ENCODE results near the gene E2F4.

E2F4 gene

DNA sequence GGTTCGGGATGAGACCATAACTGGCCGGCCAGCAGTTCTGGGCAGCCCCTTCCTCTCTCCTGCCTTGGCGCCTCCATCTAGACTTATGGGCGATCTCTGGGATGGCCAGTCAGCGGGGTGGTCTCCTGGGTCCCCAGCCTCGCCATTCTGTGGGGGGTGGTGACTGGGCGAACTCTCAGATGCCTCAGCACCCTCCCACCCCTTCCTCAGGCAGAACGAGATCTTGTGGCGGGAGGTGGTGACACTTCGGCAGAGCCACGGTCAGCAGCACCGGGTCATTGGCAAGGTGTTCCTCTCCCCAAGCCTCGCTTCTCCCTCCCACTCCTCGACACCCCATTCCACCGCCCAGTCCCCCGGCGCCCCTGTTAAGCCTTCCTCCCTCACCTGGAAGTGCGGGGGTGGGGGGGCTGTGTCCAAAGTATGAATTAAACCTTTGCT is 25.8 kb upstream of the E2F4 start:
- Histone ChIP-seq H3K79me2 (ENCODE audit: low read length) (peaks cover under 1% of the 10 kb centered on the region; the same call in 1 of the 2 replicates), H3F3A (ENCODE audit: insufficient read depth, low read length) (peaks cover 11% of the 10 kb centered on the region), H3K27me3 (replicated peaks; ENCODE audit: insufficient read depth, low read length) (no peaks in the 10 kb centered on the region), H3K27ac (ENCODE audit: low read length) (no peak overlapping the region), H3K9me2 (replicated peaks; ENCODE audit: insufficient read depth, low read length) (no peaks in the 10 kb centered on the region), H2AFZ (ENCODE audit: low read length) (no peak overlapping the region), H3K9me3 (replicated peaks; ENCODE audit: insufficient read depth, low read length) (no peaks in the 10 kb centered on the region), H3K36me3 (replicated peaks; ENCODE audit: insufficient read depth, low read length) (no peaks in the 10 kb centered on the region), H3K4me1 (ENCODE audit: low read length) (peaks cover 34% of the 10 kb centered on the region), H3K4me3 (ENCODE audit: low read length) (no peak overlapping the region), H3K4me2 (ENCODE audit: low read depth, low read length) (no peak overlapping the region), H4K20me1 (ENCODE audit: insufficient read depth, low read length) (no peaks in the 10 kb centered on the region), H3K9ac (ENCODE audit: low read length) (no peak overlapping the region)
- DNase-seq = no peak
- no peak for TF ChIP-seq EZH2phosphoT487 (IDR thresholded peaks at IDR 0.05; ENCODE audit: low read length)
- TF ChIP-seq, protein P1, sequence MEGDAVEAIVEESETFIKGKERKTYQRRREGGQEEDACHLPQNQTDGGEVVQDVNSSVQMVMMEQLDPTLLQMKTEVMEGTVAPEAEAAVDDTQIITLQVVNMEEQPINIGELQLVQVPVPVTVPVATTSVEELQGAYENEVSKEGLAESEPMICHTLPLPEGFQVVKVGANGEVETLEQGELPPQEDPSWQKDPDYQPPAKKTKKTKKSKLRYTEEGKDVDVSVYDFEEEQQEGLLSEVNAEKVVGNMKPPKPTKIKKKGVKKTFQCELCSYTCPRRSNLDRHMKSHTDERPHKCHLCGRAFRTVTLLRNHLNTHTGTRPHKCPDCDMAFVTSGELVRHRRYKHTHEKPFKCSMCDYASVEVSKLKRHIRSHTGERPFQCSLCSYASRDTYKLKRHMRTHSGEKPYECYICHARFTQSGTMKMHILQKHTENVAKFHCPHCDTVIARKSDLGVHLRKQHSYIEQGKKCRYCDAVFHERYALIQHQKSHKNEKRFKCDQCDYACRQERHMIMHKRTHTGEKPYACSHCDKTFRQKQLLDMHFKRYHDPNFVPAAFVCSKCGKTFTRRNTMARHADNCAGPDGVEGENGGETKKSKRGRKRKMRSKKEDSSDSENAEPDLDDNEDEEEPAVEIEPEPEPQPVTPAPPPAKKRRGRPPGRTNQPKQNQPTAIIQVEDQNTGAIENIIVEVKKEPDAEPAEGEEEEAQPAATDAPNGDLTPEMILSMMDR (IDR thresholded peaks at IDR 0.05; ENCODE audit: low read length) = no peak
- TF ChIP-seq EZH2 (optimal IDR thresholded peaks at IDR 0.05; ENCODE audit: low read depth, low read length) = no peak

DNA sequence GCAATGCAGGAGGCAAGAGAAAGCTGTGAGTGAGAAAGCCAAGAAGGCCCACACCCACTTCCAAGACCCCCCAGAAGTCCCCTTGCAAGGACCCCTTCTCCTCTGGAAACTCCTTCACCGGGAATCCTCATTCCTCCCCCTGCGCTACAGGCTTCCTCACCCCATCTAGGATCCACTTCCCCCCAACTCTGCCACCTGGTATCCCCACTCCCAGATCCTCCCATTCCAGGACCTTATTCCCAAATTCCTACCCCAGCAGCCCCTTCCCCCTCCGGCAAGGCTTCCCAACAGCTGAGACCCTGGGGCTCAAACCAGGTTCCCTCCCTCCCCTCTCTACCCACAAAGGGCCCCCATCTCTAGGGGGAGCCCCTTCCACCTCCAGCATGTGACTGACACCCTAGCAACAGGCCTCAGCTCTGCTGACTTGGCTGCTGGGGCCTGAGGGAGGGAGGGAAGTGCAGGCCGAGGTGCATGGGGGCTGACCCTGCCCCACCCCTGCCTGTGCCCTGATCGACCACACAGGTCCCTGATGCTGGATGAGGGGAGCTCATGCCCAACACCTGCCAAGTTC is 25.3 kb upstream of the E2F4 start:
- no peaks in the 10 kb centered on the region for H3K27me3 ChIP-seq (replicated peaks; ENCODE audit: insufficient read depth, low read length)
- H3K79me2 ChIP-seq (ENCODE audit: low read length) = peaks cover 6% of the 10 kb centered on the region
- H3K9me3 ChIP-seq (replicated peaks; ENCODE audit: insufficient read depth, low read length) = no peaks in the 10 kb centered on the region
- no peak overlapping the region for H3K4me3 ChIP-seq (ENCODE audit: low read length)
- no peak for DNase-seq
- H3K9ac ChIP-seq (ENCODE audit: low read length) = no peak overlapping the region
- no peaks in the 10 kb centered on the region for H4K20me1 ChIP-seq (ENCODE audit: insufficient read depth, low read length)
- peaks cover 16% of the 10 kb centered on the region for H3F3A ChIP-seq (ENCODE audit: insufficient read depth, low read length)
- no peaks in the 10 kb centered on the region for H3K36me3 ChIP-seq (replicated peaks; ENCODE audit: insufficient read depth, low read length)
- no peak overlapping the region for H2AFZ ChIP-seq (ENCODE audit: low read length)
- H3K27ac ChIP-seq (ENCODE audit: low read length) = no peak overlapping the region
- TF ChIP-seq EZH2phosphoT487 (IDR thresholded peaks at IDR 0.05; ENCODE audit: low read length) = no peak
- TF ChIP-seq EZH2 (optimal IDR thresholded peaks at IDR 0.05; ENCODE audit: low read depth, low read length) = no peak
- TF ChIP-seq, protein P1 (IDR thresholded peaks at IDR 0.05; ENCODE audit: low read length) = no peak
- H3K9me2 ChIP-seq (replicated peaks; ENCODE audit: insufficient read depth, low read length) = no peaks in the 10 kb centered on the region
- H3K4me2 ChIP-seq (ENCODE audit: low read depth, low read length) = no peak overlapping the region
- peaks cover 39% of the 10 kb centered on the region for H3K4me1 ChIP-seq (ENCODE audit: low read length)

DNA sequence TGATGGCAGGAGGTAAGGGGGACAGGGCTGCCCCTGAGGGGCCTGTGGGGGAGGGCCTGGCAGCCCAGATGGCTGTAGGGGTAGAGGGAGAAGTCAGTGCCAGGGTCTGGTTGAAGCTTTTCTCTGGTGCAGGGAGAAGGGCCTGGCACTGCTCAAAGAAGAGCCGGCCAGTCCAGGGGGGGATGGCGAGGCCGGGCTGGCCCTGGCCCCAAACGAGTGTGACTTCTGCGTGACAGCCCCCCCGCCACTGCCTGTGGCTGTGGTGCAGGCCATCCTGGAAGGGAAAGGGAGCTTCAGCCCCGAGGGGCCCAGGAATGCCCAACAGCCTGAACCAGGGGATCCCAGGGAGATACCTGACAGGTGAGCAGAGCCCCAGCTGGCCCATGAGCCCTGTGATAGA is 24.4 kb upstream of the E2F4 start:
- Histone ChIP-seq H3F3A (ENCODE audit: insufficient read depth, low read length) (peaks cover 16% of the 10 kb centered on the region), H3K9me3 (replicated peaks; ENCODE audit: insufficient read depth, low read length) (no peaks in the 10 kb centered on the region), H3K4me3 (ENCODE audit: low read length) (no peak overlapping the region), H3K4me1 (ENCODE audit: low read length) (peaks cover 39% of the 10 kb centered on the region), H3K9ac (ENCODE audit: low read length) (no peak overlapping the region), H2AFZ (ENCODE audit: low read length) (no peak overlapping the region), H3K27ac (ENCODE audit: low read length) (no peak overlapping the region), H4K20me1 (ENCODE audit: insufficient read depth, low read length) (no peaks in the 10 kb centered on the region), H3K27me3 (replicated peaks; ENCODE audit: insufficient read depth, low read length) (no peaks in the 10 kb centered on the region), H3K9me2 (replicated peaks; ENCODE audit: insufficient read depth, low read length) (no peaks in the 10 kb centered on the region), H3K36me3 (replicated peaks; ENCODE audit: insufficient read depth, low read length) (no peaks in the 10 kb centered on the region), H3K79me2 (ENCODE audit: low read length) (peaks cover 9% of the 10 kb centered on the region), H3K4me2 (ENCODE audit: low read depth, low read length) (no peak overlapping the region)
- no peak for DNase-seq
- TF ChIP-seq, protein P1 (IDR thresholded peaks at IDR 0.05; ENCODE audit: low read length) = no peak
- TF ChIP-seq EZH2phosphoT487 (IDR thresholded peaks at IDR 0.05; ENCODE audit: low read length) = no peak
- no peak for TF ChIP-seq EZH2 (optimal IDR thresholded peaks at IDR 0.05; ENCODE audit: low read depth, low read length)

All from MM.1S (cell line).